Activated T-helper 17 cell treated with anti-CD3 and anti-CD28 coated beads, Interleukin-2, amount 50 U/mL, for 72 hours (primary cell): ENCODE results near the gene MAP3K4. TPM values are rescaled to one million over a fixed set of nuclear protein-coding genes. Genes with fewer than 3 reads are reported as not detected.
A peak's percentile ranks its signal among the peaks of the same experiment; 100 is the strongest.

Source experiments
- ATAC-seq: fragments of 150-1000 bp; cut with Tn5 transposase; replicated peaks from 2 replicates; pipeline ENCODE4 v1.10.0; 2021; ENCODE audit warnings: mild to moderate bottlenecking, moderate library complexity
- H3K27ac Mint-ChIP-seq: one replicate; pipeline ENCODE4 v1.8.0; 2022; ENCODE audit warnings: mixed read lengths
- H3K27me3 Mint-ChIP-seq: one replicate; pipeline ENCODE4 v1.8.0; 2022; ENCODE audit warnings: mixed read lengths
- H3K36me3 Mint-ChIP-seq: one replicate; pipeline ENCODE4 v1.8.0; 2022; ENCODE audit warnings: low read depth, mild to moderate bottlenecking, mixed read lengths
- H3K4me1 Mint-ChIP-seq: one replicate; pipeline ENCODE4 v1.8.0; 2022; ENCODE audit warnings: mixed read lengths
- H3K4me3 Mint-ChIP-seq: one replicate; pipeline ENCODE4 v1.8.0; 2022; ENCODE audit warnings: mild to moderate bottlenecking, mixed read lengths
- H3K9me3 Mint-ChIP-seq: one replicate; pipeline ENCODE4 v1.8.0; 2022; ENCODE audit warnings: mixed read lengths
- total RNA-seq, 2 donors: library from RNA; stranded (reverse); gene quantifications; one replicate each; pipeline ENCODE4 v1.2.3, GENCODE V29; 2022

The MAP3K4 gene
- total RNA-seq, 2 donors from 2014 or later, result 76.1 to 97.9 TPM

GRCh38 chr6:161151059-161151645, 159.6 kb downstream of the MAP3K4 start:
- ATAC-seq, result no peak
- H3K9me3 Mint-ChIP-seq, result no peaks in the 10 kb centered on the region

DNA sequence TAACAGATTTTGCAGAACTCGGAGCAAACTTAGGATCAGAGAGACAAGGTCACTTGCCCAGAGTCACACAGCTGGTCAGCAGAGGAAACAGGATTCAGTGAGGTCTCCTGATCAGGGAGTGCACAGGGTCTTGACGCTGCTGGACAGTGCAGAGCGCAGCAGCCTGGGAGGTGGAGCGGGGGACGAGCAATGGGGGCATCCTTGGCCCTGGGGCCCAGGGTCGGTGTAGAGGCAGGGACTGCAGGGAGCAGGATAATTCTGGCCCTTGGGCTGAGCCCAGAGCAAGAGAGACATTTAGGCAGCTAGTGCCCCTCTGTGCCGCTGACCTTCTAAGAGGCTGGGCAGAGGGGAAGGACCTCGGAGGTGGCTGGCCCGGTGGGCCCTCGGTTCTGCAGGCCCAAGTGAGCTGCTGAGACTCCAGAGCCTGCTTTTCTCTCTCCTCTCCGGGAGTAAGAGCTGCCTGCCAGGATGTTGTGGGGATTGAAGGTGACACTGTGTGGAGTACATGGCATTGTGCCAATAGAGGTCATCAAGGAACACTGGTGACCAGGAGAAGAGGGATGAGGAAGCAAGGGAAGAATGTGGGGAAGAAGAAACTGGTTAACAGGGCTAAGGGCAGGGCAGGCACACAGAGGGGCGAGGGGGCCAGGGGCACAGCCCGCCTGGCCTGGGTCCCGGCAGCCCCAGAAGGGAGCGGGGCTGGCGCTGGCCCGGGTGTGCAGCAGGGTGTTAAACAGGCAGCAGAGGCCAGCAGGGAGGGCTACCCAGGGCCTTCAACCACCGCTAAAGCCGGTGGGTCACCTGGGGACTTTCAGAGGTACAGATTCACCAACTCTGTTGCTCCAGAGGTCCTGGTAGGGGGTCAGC, 160.3 kb downstream of the MAP3K4 start:
- Mint-ChIP-seq H3K36me3 (peaks cover 30% of the 10 kb centered on the region), H3K9me3 (no peaks in the 10 kb centered on the region), H3K4me3 (no peak overlapping the region), H3K4me1 (peaks cover 6% of the 10 kb centered on the region), H3K27me3 (no peaks in the 10 kb centered on the region), H3K27ac (peak overlapping the region; percentile 77)
- no peak for ATAC-seq

More at GRCh38 chr6:161151059-161151645, 159.6 kb downstream of the MAP3K4 start:
- Mint-ChIP-seq H3K4me1 (peaks cover 10% of the 10 kb centered on the region), H3K36me3 (peaks cover 37% of the 10 kb centered on the region), H3K27me3 (no peaks in the 10 kb centered on the region), H3K4me3 (no peak overlapping the region), H3K27ac (peak overlapping the region; percentile 77)

DNA sequence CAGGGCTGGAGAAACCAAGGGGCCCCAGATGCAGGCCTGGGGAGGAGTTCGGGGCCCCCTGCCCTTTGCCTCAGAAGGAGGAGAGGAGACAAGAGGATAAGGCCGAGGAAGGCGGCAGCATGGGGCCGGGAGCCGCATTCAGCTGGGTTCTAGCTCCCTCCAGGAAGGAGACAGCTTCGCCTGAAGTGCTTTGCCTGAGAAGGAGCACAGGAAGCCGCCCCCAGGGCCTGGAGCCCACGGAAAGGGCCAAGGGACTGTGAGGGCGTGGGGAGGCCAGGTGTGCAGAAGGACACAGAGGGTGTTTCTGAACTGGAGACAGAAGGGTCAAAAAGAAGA, 160.9 kb downstream of the MAP3K4 start:
- Mint-ChIP-seq H3K4me1 (peaks cover 6% of the 10 kb centered on the region), H3K27ac (no peak overlapping the region), H3K4me3 (no peak overlapping the region), H3K36me3 (peaks cover 29% of the 10 kb centered on the region), H3K9me3 (no peaks in the 10 kb centered on the region), H3K27me3 (no peaks in the 10 kb centered on the region)
- ATAC-seq, result no peak

DNA sequence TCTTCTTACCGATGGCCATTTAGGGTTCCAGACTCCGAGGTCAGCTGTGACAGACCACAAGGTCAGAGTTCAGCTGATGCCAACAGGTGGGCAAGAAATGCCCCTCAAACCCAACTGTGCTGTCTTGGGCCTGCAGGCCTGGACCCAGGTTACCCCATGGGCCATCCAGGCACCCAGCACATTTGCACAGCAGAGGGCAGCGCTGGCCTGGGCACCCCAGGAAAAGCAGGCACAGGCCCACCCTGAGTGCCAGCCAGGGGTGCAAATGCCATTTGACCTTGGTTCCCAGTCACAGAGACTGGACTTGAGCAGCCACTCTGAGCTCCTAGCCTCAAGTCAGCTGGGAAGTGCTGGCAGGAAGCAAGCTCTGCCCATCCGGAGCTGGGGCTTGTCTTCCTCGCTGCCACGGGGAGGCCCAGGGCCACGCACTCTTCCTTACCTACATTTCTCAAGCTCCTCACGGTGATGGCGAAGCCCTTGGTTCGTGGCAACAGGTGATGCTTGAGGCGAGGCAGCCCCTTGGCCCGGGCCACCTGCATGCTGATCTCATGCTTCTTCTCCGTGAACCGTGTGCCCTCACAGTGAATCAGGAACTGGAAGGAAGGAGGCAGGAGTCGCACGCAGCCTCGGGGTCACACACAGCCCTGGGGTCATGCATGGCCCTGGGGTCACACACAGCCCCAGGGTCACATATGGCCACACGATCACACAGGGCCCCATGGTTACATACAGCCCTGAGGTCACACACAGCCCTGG, 161.5 kb downstream of the MAP3K4 start:
- H3K27ac Mint-ChIP-seq, result no peak overlapping the region
- H3K36me3 Mint-ChIP-seq, result peaks cover 35% of the 10 kb centered on the region
- H3K4me3 Mint-ChIP-seq, result no peak overlapping the region
- H3K27me3 Mint-ChIP-seq, result no peaks in the 10 kb centered on the region
- ATAC-seq, result peak; percentile 44
- peaks cover 3% of the 10 kb centered on the region for H3K9me3 Mint-ChIP-seq
- peaks cover 6% of the 10 kb centered on the region for H3K4me1 Mint-ChIP-seq

GRCh38 chr6:161153725-161154124, 162.2 kb downstream of the MAP3K4 start:
- Mint-ChIP-seq H3K9me3 (peaks cover 6% of the 10 kb centered on the region), H3K27ac (no peak overlapping the region), H3K27me3 (no peaks in the 10 kb centered on the region), H3K36me3 (peaks cover 33% of the 10 kb centered on the region), H3K4me3 (no peak overlapping the region), H3K4me1 (peaks cover 6% of the 10 kb centered on the region)
- no peak for ATAC-seq

DNA sequence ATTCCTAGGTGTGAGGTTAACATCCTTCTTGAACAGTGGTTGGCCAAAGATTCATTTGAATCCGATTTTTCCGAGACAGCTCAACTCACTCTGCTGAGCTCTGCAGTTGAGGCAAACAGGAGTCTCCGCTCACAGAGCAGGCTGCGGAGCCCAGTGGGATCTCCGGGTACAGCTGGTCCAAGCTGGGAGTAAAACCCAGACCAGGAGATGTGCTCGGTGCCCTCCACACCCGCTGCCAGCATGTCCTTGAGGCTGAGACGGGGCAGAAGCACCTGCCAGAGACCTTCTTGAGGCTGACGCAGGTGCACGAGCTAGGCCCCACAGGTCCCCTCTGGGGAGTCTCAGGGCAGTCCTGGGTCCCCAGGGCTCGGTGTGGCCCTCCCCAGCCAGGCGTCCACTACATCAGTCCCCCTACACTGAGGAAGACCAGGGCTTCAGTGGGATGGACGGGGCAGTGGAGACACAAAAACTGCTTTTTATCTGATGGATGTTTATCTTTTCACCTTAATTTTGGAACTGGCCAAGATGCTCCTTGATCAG, 163.3 kb downstream of the MAP3K4 start:
- H3K36me3 Mint-ChIP-seq, result peaks cover 22% of the 10 kb centered on the region
- H3K27me3 Mint-ChIP-seq, result no peaks in the 10 kb centered on the region
- H3K4me1 Mint-ChIP-seq, result peaks cover 6% of the 10 kb centered on the region
- H3K4me3 Mint-ChIP-seq, result no peak overlapping the region
- peaks cover 6% of the 10 kb centered on the region for H3K9me3 Mint-ChIP-seq
- H3K27ac Mint-ChIP-seq, result no peak overlapping the region
- ATAC-seq, result no peak

DNA sequence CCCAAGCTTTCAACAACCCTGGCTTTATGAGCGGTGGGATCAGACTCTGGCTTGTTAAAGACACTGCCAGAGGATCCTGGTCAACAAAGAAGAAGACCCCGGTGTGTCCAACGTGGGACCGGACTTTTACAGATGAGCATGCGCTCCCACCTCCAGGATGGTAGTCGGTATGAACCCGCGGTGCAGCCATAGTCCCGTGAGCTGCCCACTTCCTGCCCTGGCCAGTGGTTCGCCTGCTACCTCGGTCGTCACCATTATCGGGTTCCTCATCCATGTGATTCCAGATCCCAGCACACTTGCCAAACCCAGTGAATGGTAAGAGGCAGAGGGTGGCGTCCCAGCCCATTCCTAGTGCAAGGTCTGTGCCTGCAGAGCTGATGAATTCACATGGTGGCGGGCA, 169.6 kb downstream of the MAP3K4 start:
- H3K36me3 Mint-ChIP-seq, result peaks cover 54% of the 10 kb centered on the region
- H3K4me3 Mint-ChIP-seq, result no peak overlapping the region
- H3K9me3 Mint-ChIP-seq, result peaks cover 6% of the 10 kb centered on the region
- no peaks in the 10 kb centered on the region for H3K27me3 Mint-ChIP-seq
- no peak overlapping the region for H3K27ac Mint-ChIP-seq
- H3K4me1 Mint-ChIP-seq, result no peaks in the 10 kb centered on the region
- no peak for ATAC-seq

GRCh38 chr6:161161889-161162624, 170.5 kb downstream of the MAP3K4 start:
- no peaks in the 10 kb centered on the region for H3K4me1 Mint-ChIP-seq
- H3K9me3 Mint-ChIP-seq, result peaks cover 6% of the 10 kb centered on the region
- no peak overlapping the region for H3K4me3 Mint-ChIP-seq
- peaks cover 56% of the 10 kb centered on the region for H3K36me3 Mint-ChIP-seq
- no peak overlapping the region for H3K27ac Mint-ChIP-seq
- ATAC-seq, result no peak
- no peaks in the 10 kb centered on the region for H3K27me3 Mint-ChIP-seq

DNA sequence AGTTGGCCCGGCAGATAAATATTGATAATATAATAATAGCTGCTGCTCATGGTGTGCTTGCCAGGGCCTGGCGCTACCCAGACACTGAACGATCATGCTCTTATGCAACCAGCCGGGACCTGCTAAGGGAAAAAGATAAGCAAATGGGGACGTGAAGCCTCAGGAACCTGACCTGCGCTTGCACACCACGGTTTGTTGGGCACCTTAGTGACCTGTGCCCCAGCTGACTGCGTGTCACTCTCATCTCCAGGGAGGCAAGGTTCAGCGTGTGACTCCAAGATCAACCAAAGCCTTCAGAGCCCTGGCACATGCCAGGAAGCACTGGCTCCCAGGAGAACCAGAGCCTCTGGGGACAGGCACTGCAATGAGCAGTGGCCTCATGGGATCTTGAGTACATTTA, 171.2 kb downstream of the MAP3K4 start:
- Mint-ChIP-seq H3K4me3 (no peak overlapping the region), H3K27me3 (no peaks in the 10 kb centered on the region), H3K27ac (no peak overlapping the region), H3K36me3 (peaks cover 53% of the 10 kb centered on the region), H3K4me1 (no peaks in the 10 kb centered on the region), H3K9me3 (peaks cover 6% of the 10 kb centered on the region)
- no peak for ATAC-seq

DNA sequence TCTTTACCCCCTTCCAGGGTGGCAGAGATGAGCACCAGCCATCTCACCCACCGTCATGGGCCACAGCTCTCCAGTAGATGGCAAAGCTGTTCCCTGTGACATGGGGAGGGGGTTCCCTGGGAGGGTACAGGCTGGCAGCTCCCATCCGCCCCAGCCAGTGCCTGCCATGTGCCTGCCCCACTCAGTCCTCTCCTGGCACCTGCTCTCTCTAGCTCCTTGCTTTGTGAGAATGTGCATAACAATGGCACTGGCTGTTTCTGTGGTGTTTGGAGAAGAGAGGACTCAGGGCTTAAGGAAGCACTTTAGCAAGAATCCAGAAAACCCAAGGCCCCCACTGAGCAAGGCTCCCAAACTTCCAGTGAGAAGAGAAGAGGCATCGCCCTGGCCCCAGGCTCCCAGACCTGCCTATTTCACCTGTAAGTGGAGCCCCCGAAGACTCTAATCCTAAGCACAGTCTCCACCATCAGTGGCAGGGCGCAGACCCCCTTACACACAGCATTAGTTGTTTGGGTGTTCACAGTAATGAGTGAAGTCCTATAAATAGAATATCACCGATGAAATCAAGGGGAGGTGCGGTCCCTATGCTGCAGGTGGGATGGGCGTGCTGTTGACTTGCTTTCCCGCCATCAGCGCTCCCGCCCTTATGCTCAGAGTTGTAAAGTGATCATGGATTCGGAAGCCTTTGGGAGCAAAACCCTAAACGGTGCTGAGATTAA, 172.1 kb downstream of the MAP3K4 start:
- Mint-ChIP-seq H3K4me3 (no peak overlapping the region), H3K4me1 (no peaks in the 10 kb centered on the region), H3K27me3 (no peaks in the 10 kb centered on the region), H3K27ac (no peak overlapping the region), H3K9me3 (no peaks in the 10 kb centered on the region), H3K36me3 (peaks cover 45% of the 10 kb centered on the region)
- ATAC-seq, result no peak

GRCh38 chr6:161164182-161164625, 172.6 kb downstream of the MAP3K4 start:
- Mint-ChIP-seq H3K9me3 (no peaks in the 10 kb centered on the region), H3K4me3 (no peak overlapping the region), H3K27me3 (no peaks in the 10 kb centered on the region), H3K4me1 (no peaks in the 10 kb centered on the region), H3K27ac (no peak overlapping the region), H3K36me3 (peaks cover 45% of the 10 kb centered on the region)
- ATAC-seq, result no peak

DNA sequence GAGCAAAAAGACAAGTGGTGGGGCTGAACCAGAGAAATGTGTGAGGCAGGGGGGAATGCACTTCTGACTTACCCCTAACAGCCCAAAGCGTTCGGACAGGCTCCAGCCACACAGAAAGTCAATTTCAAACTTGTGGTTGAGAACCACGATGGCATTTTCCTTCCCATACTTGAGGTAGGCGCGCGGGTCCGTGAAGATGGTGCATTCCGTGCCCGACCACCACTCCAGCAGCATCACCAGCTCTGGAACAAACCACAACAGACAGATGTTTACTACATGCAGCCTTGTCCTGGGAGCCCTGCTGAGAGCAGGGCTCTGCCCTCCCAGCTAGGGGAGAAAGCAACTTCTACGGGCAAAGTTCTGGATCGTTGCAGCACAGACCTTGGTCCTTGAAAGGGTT, 174.6 kb downstream of the MAP3K4 start:
- H3K9me3 Mint-ChIP-seq, result no peaks in the 10 kb centered on the region
- no peaks in the 10 kb centered on the region for H3K27me3 Mint-ChIP-seq
- H3K27ac Mint-ChIP-seq, result no peak overlapping the region
- H3K4me1 Mint-ChIP-seq, result peaks cover 14% of the 10 kb centered on the region
- ATAC-seq, result no peak
- peaks cover 39% of the 10 kb centered on the region for H3K36me3 Mint-ChIP-seq
- no peak overlapping the region for H3K4me3 Mint-ChIP-seq

DNA sequence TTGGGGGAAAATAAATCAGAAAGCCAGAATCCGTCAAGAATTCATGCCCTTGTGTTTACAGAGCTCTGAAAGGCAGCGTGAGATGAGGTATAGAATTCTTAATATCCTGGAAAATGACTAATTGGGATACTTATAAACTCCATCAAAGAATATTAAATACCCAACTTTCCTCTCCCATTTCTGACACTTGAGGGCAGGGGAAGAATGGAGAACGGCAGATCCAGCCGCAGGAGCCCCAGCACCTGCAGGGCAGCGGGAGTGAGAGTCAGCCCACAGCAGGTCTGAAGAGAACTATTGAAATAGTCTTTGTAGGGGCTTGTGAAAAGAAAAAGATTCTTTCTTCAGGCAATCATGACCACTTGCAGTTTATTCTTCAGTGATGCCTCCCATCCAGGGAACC, 175.1 kb downstream of the MAP3K4 start:
- no peaks in the 10 kb centered on the region for H3K9me3 Mint-ChIP-seq
- no peak overlapping the region for H3K27ac Mint-ChIP-seq
- peaks cover 14% of the 10 kb centered on the region for H3K4me1 Mint-ChIP-seq
- no peak for ATAC-seq
- H3K4me3 Mint-ChIP-seq, result no peak overlapping the region
- H3K36me3 Mint-ChIP-seq, result peaks cover 39% of the 10 kb centered on the region
- no peaks in the 10 kb centered on the region for H3K27me3 Mint-ChIP-seq
